HG03175 (cell line): ENCODE measurements around the gene FAXDC2.
A peak's percentile ranks its signal among the peaks of the same experiment; 100 is the strongest.
"Not testable (repeated sequence)": the region's sequence is repeated elsewhere in the genome, so short reads cannot be mapped to it uniquely, and the experiment has no call there.

Experiments used
- ATAC-seq: cut with Tn5 transposase; IDR thresholded peaks from one replicate; pipeline ENCODE4 v1.9.1; 2021; ENCODE audit warnings: mild to moderate bottlenecking, moderate library complexity; ENCODE audit not compliant: unreplicated experiment

The FAXDC2 gene

DNA sequence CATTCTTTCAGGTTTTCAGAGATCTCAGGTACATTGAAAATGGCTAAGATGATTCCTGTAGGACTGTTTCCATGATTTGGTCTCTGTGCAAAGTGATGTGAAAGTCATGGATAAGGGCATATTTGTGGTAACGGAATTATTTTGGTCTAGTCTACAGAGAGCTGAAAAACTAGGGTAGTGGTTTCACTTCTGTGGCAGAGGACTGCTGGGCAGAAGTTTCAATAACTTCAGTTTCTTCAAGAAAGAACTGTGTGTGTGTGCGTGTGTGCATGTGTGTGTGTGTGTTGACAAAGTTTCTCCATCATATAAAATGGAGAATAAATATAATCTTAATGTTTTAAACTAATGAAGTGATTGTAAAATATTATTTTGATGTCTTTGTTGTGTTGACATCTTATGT is 12.4 kb upstream of the FAXDC2 start:
- no peak for ATAC-seq

DNA sequence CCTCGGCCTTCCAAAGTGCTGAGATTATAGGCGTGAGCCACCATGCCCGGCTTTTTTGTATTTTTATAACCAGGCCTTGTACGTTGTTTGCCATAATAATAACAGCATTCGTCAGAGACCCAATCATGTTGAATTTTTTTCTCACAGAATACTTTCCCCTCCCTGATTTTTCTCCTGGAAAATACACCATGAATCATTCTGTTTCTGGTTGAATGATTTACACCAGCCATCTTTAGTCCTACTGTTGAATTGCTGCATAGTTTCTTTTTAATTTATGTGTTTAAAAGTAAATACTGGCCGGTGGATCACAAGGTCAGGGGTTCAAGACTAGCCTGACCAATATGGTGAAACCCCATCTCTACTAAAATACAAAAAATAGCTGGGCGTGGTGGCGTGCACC is 11.5 kb upstream of the FAXDC2 start:
- no peak for ATAC-seq

DNA sequence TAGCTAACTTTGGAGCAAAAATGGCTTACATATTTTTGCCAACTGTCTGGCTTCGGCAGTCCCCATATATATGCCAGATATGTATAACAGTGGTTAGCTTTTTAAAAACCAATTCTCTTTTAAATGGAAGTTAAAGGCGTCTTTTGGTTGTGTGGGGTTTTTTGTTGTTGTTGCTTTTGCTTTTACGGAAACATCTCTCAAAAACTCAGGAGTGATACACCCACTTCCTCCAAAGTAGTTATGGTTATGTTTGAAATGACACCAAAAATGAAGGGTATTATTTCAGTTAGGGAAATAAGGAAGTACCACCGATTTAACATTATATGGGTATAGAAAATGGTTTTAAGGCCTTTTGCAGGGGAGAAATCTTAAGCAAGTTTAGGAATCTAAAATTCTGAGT is 10.4 kb upstream of the FAXDC2 start:
- ATAC-seq, result no peak

DNA sequence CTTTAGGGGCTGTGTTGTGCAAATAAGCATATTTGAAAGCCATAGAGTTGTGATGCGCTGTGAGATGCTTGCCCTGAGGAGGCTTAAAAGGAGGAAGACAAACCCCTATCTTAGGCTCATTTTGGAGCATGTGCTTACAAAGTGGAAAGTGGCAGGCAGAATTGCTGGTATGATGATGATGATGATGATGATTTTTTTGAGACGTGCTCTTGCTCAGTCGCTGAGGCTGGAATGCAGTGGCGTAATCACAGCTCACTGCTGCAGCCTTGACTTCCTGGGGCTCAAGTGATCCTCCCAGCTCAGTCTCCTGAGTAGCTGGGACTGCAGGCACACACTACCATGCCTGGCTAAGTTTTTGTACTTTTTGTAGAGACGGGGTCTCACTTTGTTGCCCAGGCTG is 9.7 kb upstream of the FAXDC2 start:
- ATAC-seq, result no peak

DNA sequence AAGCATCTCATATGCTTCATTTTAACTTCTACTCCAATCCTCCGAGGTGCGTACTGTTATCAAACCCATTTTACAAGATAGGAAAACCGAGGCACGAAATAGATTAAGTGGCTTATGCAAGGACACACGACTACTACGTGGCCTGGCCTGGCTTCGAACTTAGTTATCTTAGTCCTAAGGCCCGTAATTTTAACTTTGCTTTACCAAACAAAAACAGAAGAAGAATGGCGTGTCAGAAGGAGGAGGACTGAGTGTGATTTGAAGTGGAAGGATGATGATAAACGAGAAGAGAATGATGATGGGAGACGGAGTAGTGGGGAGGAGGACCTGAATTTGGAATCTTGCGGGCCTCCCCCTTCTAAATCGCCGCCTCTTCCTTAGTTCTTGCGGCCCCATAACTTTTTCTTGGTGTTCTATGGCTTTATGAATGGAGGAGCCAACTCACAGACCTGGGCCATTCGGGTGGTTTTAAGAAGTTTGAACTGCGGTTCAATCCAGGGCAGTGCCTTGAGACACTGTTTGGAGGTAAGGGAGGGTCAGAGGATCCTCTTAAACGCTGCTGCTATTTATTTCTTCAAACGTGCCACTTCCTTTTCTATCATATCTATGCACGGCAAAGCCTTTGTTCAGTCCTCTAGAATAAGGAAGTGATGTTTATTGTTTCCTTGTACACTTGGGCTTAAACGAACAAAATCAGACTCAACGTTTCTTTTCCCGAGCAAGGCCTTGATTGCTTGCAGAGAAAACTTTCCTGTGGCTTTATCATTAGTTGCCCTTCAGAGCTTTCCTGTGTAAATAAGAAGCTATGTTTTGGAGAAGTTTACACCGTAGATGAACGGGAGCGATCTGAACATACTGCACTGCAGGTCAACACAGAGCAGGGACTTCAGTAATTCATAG is 8.8 kb upstream of the FAXDC2 start:
- peak; percentile 23 for ATAC-seq

DNA sequence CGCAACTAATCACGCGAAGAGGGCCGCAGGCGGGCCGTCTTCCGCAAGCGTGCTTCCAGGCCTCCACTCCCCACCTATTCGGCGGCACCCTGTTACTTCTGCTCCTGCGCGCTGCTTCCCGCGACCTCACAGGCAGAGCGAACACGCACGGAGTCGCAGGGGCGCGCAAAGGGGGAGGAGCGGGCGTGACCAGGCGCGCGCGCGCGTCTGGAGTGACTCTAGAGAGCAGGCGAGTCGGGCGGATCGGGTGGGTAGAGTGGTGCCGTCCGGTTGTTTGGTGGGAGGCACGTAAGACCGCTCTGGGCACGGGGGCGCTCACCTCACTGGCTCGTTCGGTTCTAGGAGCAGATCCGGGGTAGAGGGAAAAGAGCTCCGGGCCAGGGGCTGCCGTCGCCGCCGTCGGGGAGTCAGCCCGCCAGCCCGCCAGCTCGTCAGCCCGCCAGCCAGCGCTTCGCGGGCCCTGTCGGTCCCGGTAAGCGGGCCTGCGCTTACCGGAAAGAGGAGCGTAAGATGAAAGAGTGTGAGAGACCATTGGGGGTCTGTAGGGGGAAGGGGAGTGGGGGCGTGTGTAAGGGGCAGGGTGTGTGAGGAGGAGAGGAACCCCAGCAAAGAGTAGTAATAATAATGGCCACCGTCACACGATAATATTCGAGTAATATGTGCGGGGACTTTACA is 8.0 kb upstream of the FAXDC2 start, which contains the start of gene CNOT8:
TSS of gene CNOT8 (plus strand) at position 331 of the 675 bp plus-strand sequence. CDS start 4,652 bp downstream, outside the sequence.
- ATAC-seq, result peak; percentile 82

DNA sequence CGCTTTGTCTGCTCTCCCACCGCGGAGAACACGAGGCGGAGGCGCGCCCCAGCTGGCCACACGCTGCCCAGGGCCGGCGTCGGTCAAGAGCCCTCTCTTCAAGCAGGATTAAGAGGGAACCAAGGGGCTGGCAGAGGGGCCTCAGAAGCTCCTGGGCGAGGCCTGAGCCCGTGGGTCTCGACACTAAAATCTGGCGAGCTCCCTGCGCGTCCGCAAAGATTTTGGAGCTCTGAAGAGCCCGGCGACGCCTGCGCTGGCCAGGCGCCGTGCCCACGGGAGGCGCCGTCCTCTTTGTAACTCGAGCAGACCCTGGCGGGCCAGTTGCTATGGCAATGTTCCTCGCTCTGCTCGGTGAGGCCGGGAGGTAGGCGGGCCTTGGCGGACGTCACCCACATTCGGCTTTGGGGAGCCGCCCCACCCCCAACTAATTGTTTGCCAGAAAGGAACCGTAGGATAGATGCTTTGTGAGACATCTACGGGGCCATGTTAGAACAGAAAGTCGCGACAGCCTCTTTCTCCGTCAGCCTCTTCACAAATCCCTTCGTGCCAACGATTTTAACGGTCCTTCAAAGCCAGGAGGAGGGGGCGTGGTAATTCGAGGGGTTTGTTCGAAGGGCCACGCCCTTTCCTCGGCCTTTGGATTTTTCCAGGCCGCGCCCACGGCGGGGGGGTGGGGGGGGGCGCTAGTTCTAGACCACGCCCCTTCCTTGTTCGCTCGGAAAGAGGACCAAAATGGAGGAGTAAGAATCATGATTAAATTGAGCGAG is 7.3 kb upstream of the FAXDC2 start:
- peak; percentile 62 for ATAC-seq

DNA sequence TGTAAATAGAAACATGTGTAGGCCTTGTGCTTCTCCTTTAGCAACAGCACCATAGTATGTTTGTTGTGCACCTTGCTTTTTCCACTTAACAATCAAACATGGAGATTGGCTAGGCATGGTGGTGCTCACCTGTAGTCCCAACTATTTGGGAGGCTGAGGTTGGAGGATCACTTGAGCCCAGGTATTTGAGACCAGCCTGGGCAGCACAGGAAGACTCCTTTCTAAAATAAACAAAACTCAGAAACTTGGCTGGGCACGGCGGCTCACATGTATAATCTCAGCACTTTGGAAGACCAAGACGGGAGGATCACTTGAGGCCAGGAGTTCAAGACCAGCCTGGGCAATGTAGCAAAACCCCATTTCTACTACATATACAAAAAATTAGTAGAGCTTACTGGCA is 948 bp upstream of the FAXDC2 start:
- ATAC-seq, result no peak

DNA sequence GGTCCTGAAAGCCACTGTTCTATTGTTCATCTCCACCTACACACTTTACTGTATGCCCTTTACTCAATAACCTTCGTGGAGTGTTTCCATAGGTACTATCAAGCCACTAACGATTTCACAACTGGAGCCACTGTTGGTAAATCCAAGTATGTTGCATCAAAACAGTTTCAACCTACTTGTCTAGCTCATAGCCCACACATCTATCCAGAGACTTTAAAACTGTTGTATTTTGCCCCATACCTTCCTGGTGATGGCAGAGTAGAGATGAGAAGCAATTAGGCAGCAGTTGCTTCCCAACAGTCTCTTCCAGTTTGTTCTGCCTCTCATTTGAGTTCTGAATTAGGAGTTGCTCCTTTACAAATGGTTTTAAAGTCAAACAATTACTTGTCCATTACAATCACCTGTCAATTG is 607 bp downstream of the FAXDC2 start:
- ATAC-seq, result no peak

DNA sequence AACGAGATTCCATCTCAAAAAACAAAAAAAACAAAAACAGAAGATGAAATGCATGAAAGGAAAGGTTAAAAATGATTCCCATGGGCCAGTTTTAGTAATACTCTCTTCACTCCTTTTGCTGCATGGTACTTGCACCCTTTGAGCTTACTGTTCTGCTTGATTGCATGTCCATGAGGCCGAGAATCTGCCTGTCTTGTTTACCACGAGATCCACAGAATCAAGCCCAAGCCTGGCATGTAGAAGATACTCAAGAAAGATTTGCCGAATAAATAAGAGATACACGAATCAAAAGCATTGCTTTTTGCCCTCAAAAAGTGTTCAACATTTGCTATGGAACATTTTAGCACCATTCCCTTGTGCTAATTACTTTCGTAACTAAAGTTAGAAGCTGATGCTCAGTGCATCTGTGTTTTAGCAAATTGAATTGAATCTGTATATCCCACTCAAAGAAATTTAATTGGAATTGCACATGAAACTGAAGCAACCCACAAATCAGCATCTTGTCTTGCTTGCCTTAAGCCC is 1.1 kb downstream of the FAXDC2 start:
- no peak for ATAC-seq

DNA sequence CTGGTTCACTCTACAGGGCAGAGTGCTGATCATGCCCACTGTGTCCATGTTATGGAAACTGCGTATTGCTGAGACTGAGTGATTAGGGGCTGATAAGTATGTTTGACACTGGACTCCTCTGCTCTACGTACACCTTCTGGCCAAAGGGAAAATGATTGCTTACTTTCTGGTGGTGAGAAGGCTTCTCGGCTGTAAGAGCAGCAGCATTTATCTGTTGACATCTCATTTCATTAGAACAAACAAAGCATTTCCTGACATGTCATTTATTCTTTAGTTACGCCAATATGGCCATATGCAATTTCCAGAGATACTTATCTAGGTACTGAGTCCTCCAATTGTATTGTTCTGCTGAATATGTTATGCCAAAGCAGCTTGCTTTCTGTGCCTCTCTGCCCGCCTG is 5.6 kb downstream of the FAXDC2 start:
- ATAC-seq, result no peak

DNA sequence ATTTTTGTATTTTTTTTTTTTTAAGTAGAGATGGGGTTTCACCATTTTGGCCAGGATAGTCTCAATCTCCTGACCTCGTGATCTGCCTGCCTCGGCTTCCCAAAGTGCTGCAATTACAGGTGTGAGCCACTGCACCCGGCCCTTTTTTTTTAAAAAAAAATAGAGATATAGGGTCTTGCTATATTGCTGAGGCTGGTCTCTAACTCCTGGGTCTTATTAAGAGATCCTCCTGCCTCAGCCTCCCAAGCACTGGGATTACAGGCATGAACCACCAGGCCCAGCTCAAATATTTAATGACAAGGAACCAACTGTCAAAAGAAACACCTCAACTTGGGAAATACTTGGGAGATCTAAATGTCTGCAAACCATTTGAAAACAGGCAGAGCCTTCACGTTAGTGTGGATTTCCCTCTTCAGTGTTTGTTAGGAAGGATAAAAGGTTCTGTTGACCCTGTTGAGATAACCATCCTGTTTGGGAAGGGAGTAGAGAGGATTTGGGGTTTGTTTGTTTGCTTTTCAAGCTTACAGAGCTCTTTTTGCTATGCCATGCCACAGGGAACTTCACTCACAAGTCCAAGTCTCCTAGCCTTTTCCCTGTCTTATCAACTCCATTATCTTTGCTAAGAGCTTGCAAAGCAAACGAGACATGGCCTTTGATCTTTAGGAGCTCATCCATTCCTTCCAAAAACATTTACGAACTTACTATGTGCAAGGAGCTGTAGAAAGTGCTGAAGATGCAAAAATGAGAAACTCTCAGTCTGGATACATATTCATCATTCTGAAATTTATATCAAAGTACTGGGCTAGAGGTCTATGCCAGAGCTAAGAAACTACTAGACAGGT is 7.5 kb downstream of the FAXDC2 start:
- ATAC-seq, result no peak

DNA sequence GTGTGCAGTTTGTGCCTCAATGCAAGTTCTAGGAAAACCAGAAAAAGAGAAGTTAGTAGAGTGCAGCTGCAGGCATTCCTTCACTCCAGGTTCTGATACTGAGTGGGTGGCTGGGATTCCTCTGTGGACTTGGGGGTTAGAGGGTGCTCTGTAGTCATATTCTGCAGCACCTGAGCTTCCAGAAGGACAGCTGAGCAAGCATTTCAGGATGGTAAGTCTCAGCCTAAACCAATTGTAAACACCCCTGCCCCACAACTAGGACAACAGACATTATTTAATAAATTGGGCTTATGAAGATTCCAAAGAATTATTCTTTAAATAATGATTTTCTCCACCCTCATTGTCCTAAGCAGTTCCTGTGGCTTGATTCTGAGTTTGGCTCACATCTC is 9.1 kb downstream of the FAXDC2 start:
- no peak for ATAC-seq

DNA sequence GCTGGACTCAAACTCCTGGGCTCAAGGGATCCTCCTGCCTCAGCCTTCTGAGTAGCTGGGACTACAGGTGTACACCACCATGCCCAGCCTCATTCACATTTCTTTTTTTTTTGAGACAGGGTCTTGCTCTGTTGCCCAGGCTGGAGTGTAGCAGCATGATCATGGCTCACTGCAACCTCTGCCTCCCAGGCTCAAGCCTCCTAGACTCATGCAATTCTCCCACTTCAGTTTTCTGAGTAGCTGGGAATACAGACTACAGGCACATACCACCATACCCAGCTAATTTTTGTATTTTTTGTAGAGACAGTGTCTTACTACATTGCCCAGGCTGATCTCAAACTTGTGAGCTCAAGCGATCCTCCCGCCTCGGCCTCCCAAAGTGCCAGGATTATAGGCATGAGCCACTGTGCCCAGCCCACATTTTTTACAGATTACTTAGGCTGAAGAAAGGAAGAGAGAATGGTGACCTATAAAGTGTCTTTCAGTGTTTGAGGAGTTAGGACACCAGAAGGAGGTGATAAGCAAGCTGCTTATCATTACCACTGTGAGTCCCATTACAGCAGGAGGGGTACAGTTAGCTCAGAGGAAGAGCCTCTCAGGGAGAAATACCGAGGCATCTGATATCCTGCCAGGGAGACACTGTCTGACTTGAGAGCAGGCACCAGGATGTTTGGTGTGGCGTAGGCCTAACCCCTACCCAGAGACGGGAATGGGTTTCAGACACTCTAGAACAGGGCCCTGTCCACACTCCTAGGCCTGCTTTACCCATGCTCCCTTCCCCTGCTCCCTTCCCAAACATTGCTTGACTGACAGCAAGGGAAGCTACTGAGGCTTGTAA is 9.7 kb downstream of the FAXDC2 start:
- no peak for ATAC-seq

DNA sequence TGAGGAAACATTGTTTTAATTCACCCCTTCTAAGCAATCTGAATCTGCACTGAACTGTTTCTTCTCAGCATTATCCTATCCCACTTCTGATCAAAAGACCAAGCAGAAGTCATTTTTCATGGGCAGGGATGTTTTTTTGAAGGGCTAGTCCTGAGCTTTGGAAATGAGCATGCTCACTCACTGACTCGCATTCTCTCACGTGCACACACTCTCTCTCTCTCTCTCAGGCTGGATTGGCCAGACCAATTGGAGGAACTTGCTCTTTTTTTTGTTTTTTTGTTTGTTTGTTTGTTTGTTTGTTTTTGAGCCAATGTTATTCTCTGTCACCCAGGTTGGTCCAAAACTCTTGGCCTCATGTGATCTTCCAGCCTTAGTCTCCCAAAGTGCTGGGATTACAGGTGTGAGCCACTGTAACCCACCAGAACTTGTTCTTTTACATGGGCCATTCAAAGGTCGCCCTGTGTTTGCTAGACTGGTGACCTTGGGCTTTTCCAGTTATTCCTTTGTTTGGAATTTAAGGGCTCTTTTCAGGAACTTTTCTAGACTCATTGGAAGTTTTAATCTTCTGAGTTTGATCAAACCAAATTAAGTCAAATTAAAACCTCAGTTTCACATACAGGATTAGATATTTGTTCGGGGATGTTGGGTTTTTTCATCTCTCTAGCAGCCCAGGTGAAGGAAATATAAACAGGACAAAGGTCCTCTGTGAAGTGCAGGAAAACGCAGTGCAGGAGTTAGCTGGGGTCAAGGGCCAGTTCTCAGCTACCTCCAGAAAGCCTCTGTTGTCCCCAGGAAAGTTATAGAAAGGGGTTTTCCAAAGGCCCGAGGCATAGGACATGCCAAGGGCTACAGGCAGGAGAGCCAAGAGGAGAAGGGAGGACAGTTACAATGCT is 13.1 kb downstream of the FAXDC2 start:
- no peak for ATAC-seq

DNA sequence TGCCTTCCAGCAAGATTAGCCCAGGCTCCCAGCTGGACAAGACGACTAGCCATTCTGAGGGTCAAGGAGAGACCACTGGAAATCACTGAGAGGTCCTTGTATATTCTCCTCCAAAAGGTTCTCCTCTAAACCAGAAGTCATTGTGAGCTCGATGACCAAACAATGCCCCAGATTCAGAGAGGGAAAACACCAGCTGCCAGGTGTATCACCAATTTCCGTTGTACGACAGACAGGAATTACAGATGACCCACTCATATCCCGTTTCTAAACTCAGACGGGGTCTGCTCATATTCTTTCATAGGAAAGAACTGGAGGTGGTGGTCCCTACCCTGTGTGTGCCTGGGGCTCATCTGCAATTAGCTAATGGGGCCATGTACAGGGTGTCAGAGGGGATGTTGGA is 14.2 kb downstream of the FAXDC2 start:
- ATAC-seq, result no peak

DNA sequence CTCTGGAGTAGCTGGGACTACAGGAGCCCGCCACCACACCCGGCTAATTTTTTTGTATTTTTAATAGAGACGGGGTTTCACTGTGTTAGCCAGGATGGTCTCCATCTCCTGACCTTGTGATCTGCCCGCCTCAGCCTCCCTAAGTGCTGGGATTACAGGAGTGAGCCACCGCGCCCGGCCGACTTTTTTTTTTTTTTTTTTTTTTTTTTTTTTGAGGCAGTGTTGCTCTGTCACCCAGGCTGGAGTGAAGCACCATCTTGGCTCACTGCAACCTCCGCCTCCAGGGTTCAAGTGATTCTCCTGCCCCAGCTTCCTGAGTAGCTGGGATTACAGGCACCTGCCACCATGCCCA is 14.7 kb downstream of the FAXDC2 start:
- ATAC-seq, result not testable (repeated sequence)

DNA sequence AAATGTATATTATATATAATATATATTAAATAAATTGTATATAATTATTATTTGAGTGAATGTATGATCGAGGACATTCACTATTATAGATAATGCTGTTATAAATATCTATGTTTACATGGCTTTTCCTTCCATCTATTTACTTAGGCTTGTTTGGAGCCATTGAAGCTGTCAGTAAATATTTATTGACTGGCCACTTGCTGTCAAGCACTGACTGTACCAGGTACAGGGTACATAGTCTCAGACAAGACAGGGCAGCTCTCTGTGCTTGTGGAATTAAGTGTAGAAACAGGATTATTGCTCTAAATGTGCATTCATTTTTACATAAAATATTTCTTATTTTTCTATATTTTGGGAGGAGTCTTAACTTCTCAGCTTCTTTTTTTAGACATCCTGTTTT is 16.4 kb downstream of the FAXDC2 start:
- ATAC-seq, result no peak

DNA sequence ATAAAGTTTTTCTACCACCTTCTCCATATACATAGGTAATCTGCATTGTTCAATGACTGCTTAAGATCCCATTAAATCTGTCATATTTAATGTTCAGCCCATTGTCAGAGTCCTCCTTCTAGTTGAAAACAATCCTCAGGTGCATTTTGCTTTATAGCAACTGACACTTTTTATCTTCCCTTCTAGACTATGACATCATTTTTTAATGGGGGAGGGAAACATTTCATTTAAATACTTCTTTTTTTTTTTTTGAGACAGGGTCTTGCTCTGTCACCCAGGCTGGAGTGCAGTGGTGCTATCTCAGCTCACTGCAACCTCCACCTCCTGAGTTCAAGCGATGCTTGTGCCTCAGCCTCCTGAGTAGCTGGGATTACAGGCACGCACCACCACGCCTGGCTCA is 17.6 kb downstream of the FAXDC2 start:
- ATAC-seq, result not testable (repeated sequence)
